Heart left ventricle (tissue), 16 donors: ENCODE results near the gene ZNF543. TPM values are rescaled to one million over a fixed set of nuclear protein-coding genes. Genes with fewer than 3 reads are reported as not detected.
A peak's percentile ranks its signal among the peaks of the same experiment; 100 is the strongest.

Experiments
- ATAC-seq, 4 donors: fragments of 200-7000 bp; cut with Tn5 transposase; one replicate each; pipeline ENCODE4 v1.9.1; 2020 to 2022; ENCODE audit warnings: moderate library complexity in 4 of 4, mild to moderate bottlenecking in 3 of 4, moderate number of reproducible peaks in 1 of 4
- DNase-seq, 5 donors: peaks; one replicate each; pipeline ENCODE4 v3.0.0-alpha.2; 2020
- H3K27ac ChIP-seq, 12 donors: fragments of 200-600 bp; sonication (generic) in 4 of 12; one replicate each; pipeline versions ENCODE4 v1.5.0 to v1.8.0; 2016 to 2022; ENCODE audit warnings: mild to moderate bottlenecking in 2 of 12
- H3K27me3 ChIP-seq, 9 donors: fragments of 200-600 bp; sonication (generic) in 2 of 9; one replicate each; pipeline versions ENCODE4 v1.5.1 to v1.8.0; 2016 to 2022; ENCODE audit warnings: mild to moderate bottlenecking in 3 of 9
- H3K36me3 ChIP-seq, 9 donors: fragments of 200-600 bp; sonication (generic) in 2 of 9; one replicate each; pipeline versions ENCODE4 v1.5.0 to v1.8.0; 2018 to 2022; ENCODE audit warnings: mild to moderate bottlenecking in 2 of 9
- H3K4me1 ChIP-seq, 12 donors: fragments of 200-600 bp; sonication (generic) in 4 of 12; one replicate each; pipeline versions ENCODE4 v1.5.0 to v1.8.0; 2016 to 2022; ENCODE audit warnings: mild to moderate bottlenecking in 3 of 12
- H3K4me3 ChIP-seq, 12 donors: fragments of 200-600 bp; sonication (generic) in 4 of 12; one replicate each; pipeline versions ENCODE4 v1.5.0 to v1.8.0; 2017 to 2022; ENCODE audit warnings: mild to moderate bottlenecking in 9 of 12, moderate library complexity in 4 of 12
- H3K9me3 ChIP-seq, 12 donors: fragments of 200-600 bp; sonication (generic) in 4 of 12; one replicate each; pipeline versions ENCODE4 v1.5.0 to v1.8.0; 2016 to 2022; ENCODE audit warnings: mild to moderate bottlenecking in 1 of 12
- CTCF ChIP-seq, 12 donors: fragments of 200-600 bp; sonication (generic) in 4 of 12; IDR thresholded peaks; one replicate each; pipeline versions ENCODE4 v1.5.0 to v1.8.0; 2018 to 2022; ENCODE audit warnings: antibody characterized with exemption in 12 of 12, mild to moderate bottlenecking in 5 of 12
- POLR2A ChIP-seq, 2 donors: fragments of 450-650 bp; IDR thresholded peaks; one replicate each; pipeline ENCODE4 v1.6.1; 2017; ENCODE audit warnings: antibody characterized with exemption in 2 of 2, mild to moderate bottlenecking in 2 of 2, moderate library complexity in 2 of 2
- WGBS, 4 donors: extraction: QIAGEN DNeasy Blood & Tissue Kit in 2 of 4; methylation state at CpG; one replicate each; pipeline versions ENCODE4 v1.1.5 to v1.1.7; 2013 to 2018; 5-methylcytosine and 5-hydroxymethylcytosine counted together
- intact Hi-C, 10 donors: fragments of 100-400 bp; cut with DNase I; formaldehyde crosslinking; loops; one replicate each; pipeline versions ENCODE4 v1.11.1 to v1.14.2; 2022
- polyA plus RNA-seq, 2 donors: library from polyadenylated mRNA; stranded (reverse); fragments of 200-250 nt; gene quantifications; one replicate each; pipeline ENCODE4 v1.2.3, GENCODE V29; 2013
- total RNA-seq, 9 donors: library from RNA; depleted of rRNA in 2 of 9; stranded (reverse); fragments of >200 nt in 2 of 9; fragmentation: NEBNext Ultra II Directional in 3 of 9; extraction: Animal tissue kit (Norgen Biotek cat#: 25700) in 3 of 9; gene quantifications; one replicate each; pipeline versions ENCODE4 v1.1.0 to v1.2.4, GENCODE V29; 2016 to 2023
- donor health status: ischemic (EF 13 %, LVEDD 7.1; RV severe dilation, severe dysfunction).
- donor health status: healthy with polysubstance abuse.
- donor health status: DM: no; HTN: yes; CAD: no.
- donor health status: DM: no; HTN: no; CAD: no.
- donor health status: ischemic (EF 25% LVEDD 6.9; RV normal size, moderate dysfunction).
- donor health status: ischemic (EF 25% LVEDD 5.7; RV mildly dilated, moderate dysfunction).
- donor health status: healthy.
- donor health status: DM: yes; HTN: yes; CAD: no.
- donor health status: ischemic (EF 35%, LVEDD 5.7; RV mildly dilated, moderate dysfunction).
- donor health status: nonischemic (EF 11% LVEDD 7.7; RV severe dilation, severe dysfunction).
- donor health status: DM: yes; HTN: yes; CAD: no.
- donor health status: PGD.
- donor health status: ischemic (EF 29% LVEDD 5.4; RV normal size, mild dysfunction).
- donor health status: nonischemic (EF 23%, LVEDD 6.1; RV moderate dilation, normal function).

The ZNF543 gene
- total and polyA plus RNA-seq, 11 donors, result 1.6 to 9.1 (median 6.4) TPM

- Histone ChIP-seq H3K9me3 (no peaks in the 10 kb centered on the region), H3K4me3 (no peak overlapping the region), H3K36me3 (peaks cover 0 to 46% (median 34%) of the 10 kb centered on the region in 9 donors), H3K27me3 (no peaks in the 10 kb centered on the region), H3K27ac (no peak overlapping the region), H3K4me1 (peaks cover 0 to 16% (median 5%) of the 10 kb centered on the region in 12 donors)
- intact Hi-C loops, result no loop called here
- WGBS, 4 donors, result 81 to 92% (median 84%) methylated on average over 7 of the region's 7 CpGs
- DNase-seq (no peak), ATAC-seq (peak in 3 of 4 donors; percentile 18 to 55 (median 30))
- TF ChIP-seq CTCF (IDR thresholded peaks at IDR 0.05), result no peak
- TF ChIP-seq POLR2A (IDR thresholded peaks at IDR 0.05), result no peak
Observed at GRCh38 chr19:57302727-57303401, 17.4 kb upstream of the ZNF543 start.

DNA sequence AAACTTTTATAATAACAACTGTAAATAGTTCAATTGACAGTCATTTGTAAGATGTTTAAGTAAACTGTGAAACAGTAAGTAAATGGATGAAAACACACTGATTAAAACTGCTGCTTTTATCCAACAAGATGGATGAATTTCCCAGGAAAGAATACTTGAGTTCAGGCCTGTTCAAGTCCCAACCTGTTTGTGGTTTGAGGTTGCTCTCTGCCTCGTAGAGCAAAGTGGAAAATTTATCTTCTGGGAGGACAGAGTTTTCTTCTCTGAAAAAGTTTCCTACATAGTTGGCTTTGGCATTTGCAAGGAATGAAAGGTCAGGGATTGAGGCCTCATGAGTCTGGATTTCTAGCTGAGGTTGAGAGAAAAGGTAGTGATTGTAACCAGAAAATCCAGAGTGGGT is 15.2 kb upstream of the ZNF543 start:
- Histone ChIP-seq H3K4me3 (no peak overlapping the region), H3K4me1 (peaks cover 0 to 16% (median 5%) of the 10 kb centered on the region in 12 donors), H3K27ac (no peak overlapping the region), H3K9me3 (peaks cover 0 to 5% (median 0%) of the 10 kb centered on the region in 12 donors), H3K36me3 (peaks cover 0 to 31% (median 21%) of the 10 kb centered on the region in 9 donors), H3K27me3 (no peaks in the 10 kb centered on the region)
- TF ChIP-seq CTCF (IDR thresholded peaks at IDR 0.05), result no peak
- no peak for TF ChIP-seq POLR2A (IDR thresholded peaks at IDR 0.05)
- ATAC-seq (no peak), DNase-seq (no peak)
- 0 to 74% (median 15%) methylated on average over 1 of the region's 1 CpG for WGBS, 4 donors
- intact Hi-C loops, result no loop called here

DNA sequence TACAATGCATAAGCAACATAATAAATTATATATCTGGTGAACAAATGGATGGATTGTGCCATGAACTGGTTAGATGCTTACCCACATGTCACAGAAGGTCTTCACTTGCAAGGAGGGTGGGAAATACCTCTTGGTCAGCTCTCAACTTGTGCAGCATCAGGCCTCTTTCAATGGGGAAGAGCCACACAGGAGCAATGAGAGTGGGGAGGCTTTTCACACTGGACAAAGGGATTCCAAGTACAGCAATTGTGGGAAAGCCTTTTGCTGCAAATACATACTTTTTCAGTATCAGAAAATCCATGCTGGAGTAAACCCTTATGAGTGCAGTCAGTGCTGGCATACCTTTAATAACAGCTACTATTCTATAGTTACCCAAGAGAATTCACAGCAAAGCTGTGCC is 11.8 kb upstream of the ZNF543 start:
- no peak for TF ChIP-seq CTCF (IDR thresholded peaks at IDR 0.05)
- no peak for TF ChIP-seq POLR2A (IDR thresholded peaks at IDR 0.05)
- ATAC-seq (no peak), DNase-seq (no peak)
- no peaks in the 10 kb centered on the region for H3K27me3 ChIP-seq
- H3K4me3 ChIP-seq, result no peak overlapping the region
- no peaks in the 10 kb centered on the region for H3K4me1 ChIP-seq
- no peak overlapping the region for H3K27ac ChIP-seq
- intact Hi-C loops, result no loop called here
- H3K9me3 ChIP-seq, result peaks cover 0 to 5% (median 0%) of the 10 kb centered on the region in 12 donors
- H3K36me3 ChIP-seq, result peaks cover 0 to 15% (median 7%) of the 10 kb centered on the region in 9 donors

- intact Hi-C loops, result no loop called here
Observed at GRCh38 chr19:57310792-57311191, 9.5 kb upstream of the ZNF543 start.

More at GRCh38 chr19:57310792-57311191, 9.5 kb upstream of the ZNF543 start:
- 69 to 92% (median 81%) methylated on average over 2 of the region's 2 CpGs for WGBS, 4 donors
- Histone ChIP-seq H3K27me3 (no peaks in the 10 kb centered on the region), H3K27ac (no peak overlapping the region), H3K36me3 (peaks cover 0 to under 1% (median 0%) of the 10 kb centered on the region in 9 donors), H3K9me3 (peaks cover 0 to 5% (median 0%) of the 10 kb centered on the region in 12 donors), H3K4me1 (no peaks in the 10 kb centered on the region), H3K4me3 (no peak overlapping the region)
- DNase-seq, result no peak
- TF ChIP-seq POLR2A (IDR thresholded peaks at IDR 0.05) (no peak), CTCF (IDR thresholded peaks at IDR 0.05) (no peak)
- peak in 1 of 4 donors; percentile 13 for ATAC-seq
